NCI-H2107 treated with DMSO at 0.1 percent for 48 hours (cell line): ENCODE data around the gene GEMIN4.
A peak's percentile ranks its signal among the peaks of the same experiment; 100 is the strongest.
"Not testable (repeated sequence)": the region's sequence is repeated elsewhere in the genome, so short reads cannot be mapped to it uniquely, and the experiment has no call there.

Source experiments
- DNase-seq: peaks from one replicate; lab custom pipeline; 2025; ENCODE audit not compliant: unreplicated experiment; lab: John Stamatoyannopoulos, UW

Gene GEMIN4

DNA sequence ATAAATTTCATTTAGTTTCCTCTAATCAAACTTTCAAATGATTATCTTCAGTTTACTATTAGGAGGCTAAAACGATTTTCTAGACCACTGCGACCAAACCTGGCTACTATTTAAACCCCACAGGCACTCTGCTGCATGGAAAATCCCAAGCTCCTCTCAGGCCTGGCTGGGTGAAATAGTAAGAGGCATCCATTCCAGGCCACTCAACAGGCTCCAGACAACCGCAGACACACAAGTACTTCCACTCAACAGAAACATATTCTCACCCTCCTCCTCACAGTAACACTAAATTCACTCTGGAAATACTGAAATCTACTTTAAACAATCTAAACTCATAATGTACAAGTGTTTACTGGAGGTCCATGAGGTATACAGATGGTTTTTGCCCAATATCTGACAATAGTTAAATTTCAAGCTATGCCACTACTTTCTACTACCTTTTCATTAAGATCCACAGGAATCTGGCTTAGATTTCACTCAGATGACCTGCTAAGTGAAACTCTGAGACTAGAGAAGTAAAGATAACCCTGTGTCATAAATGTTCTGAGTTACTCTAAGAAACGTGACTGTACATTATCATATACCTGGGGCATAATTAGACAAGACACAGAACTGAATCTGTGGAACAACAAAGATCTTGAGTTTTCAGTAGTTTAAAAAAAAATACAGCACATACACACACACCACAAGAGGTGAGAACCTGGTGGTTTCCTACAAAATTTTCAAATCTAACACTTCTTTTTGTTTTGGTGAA lies 47.8 kb downstream of the GEMIN4 start:
- no peak for DNase-seq

DNA sequence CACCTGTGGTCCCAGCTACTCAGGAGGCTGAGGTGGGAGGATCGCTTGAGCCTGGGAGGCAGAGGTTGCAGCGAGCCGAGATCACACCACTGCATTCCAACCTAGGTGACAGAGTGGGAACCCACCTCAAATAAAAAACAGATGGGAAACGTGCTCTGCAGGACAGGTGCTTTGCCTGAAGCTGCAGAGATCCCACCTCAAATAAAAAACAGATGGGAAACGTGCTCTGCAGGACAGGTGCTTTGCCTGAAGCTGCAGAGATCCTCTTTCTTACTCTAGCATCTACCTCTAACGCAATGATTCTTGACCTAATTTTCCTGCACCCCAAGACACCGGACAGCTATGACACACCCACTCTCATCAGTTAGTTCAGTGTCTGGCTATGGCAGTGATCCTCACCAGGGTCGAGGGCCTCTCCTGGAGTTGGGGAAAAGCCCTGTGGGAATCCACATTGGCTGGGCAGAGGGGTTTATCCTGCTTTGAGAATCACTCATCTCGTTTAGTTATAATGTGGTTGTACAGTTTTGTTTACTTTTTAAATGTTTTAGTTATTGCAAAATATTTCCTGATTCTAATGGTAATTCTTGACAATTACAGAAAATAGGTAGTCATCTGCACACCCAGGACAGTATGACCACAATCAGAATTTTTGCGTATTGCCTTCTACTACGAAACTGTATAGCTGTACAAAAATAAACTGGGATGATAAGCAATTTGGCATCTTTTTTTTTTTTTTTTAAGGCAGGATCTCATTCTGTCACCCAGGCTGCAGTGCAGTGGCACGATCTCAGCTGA lies 48.8 kb downstream of the GEMIN4 start:
- DNase-seq: no peak

DNA sequence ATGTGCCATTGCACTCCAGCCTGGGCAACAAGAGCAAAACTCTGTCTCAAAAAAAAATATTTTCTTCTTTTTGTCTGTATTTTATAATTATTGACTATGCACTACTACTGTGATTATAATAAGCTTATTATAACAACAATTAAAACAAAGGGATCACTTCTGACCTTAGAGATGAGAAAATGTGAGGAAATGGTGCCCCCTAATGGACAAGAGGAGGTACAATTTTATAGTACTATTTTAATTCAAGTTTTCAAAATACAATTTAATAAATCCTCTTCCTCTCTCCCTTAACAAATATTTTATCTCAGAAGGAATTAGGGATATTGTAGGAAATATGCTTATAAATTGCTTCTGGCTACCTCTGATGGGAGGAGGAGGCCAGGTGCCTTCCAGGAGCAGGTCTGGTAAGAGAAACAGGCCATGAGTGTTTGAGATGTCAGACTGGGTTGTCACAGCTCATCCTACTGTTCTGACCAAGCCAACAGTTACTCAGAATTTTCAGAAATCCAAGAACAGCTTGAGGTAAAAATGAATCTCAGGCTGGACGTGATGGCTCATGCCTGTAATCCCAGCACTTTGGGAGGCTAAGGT lies 51.5 kb downstream of the GEMIN4 start:
- DNase-seq: peak; percentile 11

DNA sequence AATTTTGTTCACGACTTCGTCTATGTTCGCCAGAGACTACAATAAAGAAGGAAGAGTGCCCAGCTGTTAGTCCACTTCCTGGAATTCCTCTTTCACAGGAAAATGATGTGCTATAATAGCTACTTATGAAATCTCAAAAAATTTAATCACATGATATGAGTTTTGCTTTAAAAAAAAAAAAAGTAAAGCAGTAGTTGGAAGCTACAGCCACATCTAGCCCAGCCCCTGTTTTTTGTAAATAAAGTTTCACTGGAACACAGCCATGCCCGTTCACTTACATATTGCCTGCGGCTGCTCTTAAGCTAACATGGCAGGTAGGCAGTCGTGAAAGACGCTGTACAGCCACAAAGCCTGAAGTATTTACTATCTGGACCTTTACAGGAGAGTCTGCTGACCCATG lies 52.7 kb downstream of the GEMIN4 start:
- no peak for DNase-seq

DNA sequence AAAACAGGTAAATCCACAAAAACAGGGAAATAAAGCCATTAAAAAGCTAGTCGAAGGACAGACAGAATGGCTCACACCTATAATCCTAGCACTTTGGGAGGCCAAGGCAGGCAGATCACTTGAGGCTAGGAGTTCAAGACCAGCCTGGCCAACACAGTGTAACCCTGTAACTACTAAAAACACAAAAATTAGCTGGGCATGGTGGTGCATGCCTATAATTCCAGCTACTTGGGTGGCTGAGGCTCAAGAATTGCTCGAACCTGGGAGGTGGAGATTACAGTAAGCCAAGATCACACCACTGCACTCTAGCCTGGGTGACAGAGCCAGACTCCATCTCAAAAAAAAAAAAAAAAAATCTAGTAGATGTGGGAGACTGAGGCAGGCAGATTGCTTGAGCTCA lies 54.0 kb downstream of the GEMIN4 start:
- DNase-seq: not testable (repeated sequence)

DNA sequence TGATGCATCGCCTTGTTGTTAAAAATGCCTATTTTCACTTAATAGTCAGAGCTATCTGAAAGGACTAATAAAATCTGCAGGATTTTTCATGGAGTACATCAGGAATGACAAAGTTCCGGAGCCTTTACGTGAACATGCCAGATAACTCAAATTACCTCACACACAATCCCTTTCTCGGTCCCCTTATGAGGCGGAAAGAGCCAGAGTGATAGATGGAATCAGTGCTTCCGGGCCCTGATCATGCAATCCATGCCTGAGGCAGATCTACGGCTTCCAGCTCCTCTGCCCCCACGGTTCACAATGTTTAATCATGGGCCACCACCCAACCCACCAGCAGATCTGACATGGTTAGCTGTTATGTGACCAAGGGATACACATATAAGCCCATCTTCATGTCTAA lies 54.4 kb downstream of the GEMIN4 start:
- DNase-seq: no peak

DNA sequence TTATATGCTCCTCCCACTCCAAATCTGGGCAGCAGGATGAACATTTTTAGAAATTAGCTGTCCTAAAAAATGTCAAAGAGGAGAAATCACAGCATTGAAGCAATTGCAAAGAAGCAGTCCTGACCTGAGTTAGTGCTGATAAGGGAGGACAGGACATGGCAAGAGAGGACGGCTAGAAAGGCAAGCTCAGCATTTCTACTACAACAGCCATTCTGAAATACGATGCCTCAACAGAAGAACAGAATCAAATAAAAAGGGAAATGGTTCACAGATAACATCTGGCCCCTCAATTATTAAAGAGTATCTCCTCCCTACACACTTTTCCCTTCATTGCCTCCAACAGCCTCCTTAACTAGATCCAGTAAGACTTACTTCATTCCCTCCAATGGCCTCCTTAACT lies 55.7 kb downstream of the GEMIN4 start:
- no peak for DNase-seq
